Upper lobe of left lung (tissue), 4 donors: ENCODE measurements around the gene CHP1.

Experiments
- CTCF ChIP-seq, 6 experiments: fragments of 450-650 bp in 4 of 6; fragments of 200-600 bp in 2 of 6; sonication (generic) in 2 of 6; IDR thresholded peaks; one replicate each; pipeline ENCODE4 v1.5.1; 2016 to 2019; ENCODE audit warnings: antibody characterized with exemption in 6 of 6
- EP300 ChIP-seq, 4 donors: sonication (generic); formaldehyde crosslinking; IDR thresholded peaks; one replicate each; pipeline ENCODE4 v1.5.1; 2017; ENCODE audit warnings: antibody characterized with exemption in 4 of 4, control low read depth in 2 of 4
- POLR2A ChIP-seq, 4 donors: fragments of 450-650 bp; IDR thresholded peaks; one replicate each; pipeline ENCODE4 v1.5.1; 2016 to 2017; ENCODE audit warnings: antibody characterized with exemption in 4 of 4, mild to moderate bottlenecking in 2 of 4

DNA sequence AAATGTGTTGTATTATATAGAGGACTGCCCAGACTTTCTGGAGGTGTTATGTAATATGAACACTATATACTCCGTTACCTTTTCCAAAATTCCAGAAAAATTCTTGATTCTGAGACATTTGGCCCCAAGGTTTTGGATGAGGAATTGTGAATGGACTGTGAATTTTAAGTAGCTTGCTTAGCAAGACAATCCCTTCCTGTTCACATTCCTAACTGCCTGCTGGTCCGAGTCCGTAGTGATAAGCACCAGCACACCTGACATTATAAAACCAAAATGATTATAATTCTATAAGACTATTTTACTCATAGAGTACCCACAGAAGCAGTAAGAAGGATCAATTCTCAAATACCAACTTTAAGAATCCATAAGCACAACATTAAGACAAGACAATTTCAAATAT, 11.7 kb upstream of the CHP1 start:
- no peak for TF ChIP-seq POLR2A (IDR thresholded peaks at IDR 0.05)
- TF ChIP-seq CTCF (IDR thresholded peaks at IDR 0.05), result no peak
- TF ChIP-seq EP300 (IDR thresholded peaks at IDR 0.05), result no peak
